ENCODE results near the gene MKI67.

The MKI67 gene

GRCh38 chr10:128056303-128057050, 69.7 kb downstream of the MKI67 start:
- TF ChIP-seq, protein P1, sequence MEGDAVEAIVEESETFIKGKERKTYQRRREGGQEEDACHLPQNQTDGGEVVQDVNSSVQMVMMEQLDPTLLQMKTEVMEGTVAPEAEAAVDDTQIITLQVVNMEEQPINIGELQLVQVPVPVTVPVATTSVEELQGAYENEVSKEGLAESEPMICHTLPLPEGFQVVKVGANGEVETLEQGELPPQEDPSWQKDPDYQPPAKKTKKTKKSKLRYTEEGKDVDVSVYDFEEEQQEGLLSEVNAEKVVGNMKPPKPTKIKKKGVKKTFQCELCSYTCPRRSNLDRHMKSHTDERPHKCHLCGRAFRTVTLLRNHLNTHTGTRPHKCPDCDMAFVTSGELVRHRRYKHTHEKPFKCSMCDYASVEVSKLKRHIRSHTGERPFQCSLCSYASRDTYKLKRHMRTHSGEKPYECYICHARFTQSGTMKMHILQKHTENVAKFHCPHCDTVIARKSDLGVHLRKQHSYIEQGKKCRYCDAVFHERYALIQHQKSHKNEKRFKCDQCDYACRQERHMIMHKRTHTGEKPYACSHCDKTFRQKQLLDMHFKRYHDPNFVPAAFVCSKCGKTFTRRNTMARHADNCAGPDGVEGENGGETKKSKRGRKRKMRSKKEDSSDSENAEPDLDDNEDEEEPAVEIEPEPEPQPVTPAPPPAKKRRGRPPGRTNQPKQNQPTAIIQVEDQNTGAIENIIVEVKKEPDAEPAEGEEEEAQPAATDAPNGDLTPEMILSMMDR (IDR thresholded peaks at IDR 0.05; ENCODE audit: low read depth, low read length, missing control alignments): no peak
- in situ Hi-C loops (cut with HindIII; ENCODE audit: low pct_ligation_motif_present, low sequenced_read_pairs): no loop called here
- Histone ChIP-seq H3K36me3 (replicated peaks) (peaks cover 48% of the 10 kb centered on the region), H3K4me3 (ENCODE audit: low read depth, low read length) (no peak overlapping the region), H3K27me3 (replicated peaks) (no peaks in the 10 kb centered on the region), H3K27ac (no peak overlapping the region)
- DNase-seq: no peak

DNA sequence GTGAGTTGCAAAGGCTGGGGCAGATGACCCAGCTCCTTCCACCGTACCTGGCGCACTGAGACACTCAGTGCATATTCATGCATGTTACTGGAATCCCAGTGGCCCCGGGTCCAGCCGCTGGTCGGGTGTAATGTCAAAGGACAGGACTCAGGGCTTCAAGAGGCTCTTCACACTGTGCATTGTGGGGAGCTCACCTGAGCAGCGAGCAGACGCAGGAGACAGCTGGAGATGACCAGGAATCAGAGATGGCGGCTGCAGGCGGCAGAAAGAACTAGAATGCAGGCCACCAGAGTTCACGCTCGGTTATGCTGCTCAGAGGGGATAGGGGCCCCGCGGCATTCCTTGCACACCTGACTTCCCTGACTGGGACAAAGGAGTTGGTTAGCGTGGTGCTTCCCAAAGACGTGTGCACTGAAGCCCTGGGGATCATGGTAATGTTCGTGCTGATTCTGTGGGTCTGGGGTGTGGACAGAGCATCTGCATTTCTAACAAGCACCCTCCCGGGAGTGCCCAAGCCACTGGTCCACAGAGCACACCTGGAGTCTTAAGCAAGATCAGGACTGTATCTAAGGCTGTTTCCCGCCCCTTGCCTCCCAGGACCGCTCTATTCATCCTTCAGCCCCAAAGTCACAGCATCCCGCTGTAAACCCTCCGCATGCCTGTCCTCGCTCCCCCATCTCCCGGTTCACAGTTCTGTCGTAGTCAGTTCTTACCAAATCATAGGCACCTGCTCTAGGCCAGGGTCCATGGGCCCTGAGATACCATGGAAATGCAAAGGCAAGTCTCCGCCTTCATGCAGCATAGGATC, 71.0 kb downstream of the MKI67 start:
- Histone ChIP-seq H3K4me3 (ENCODE audit: low read depth, low read length) (no peak overlapping the region), H3K27ac (no peak overlapping the region), H3K36me3 (replicated peaks) (peaks cover 42% of the 10 kb centered on the region), H3K27me3 (replicated peaks) (no peaks in the 10 kb centered on the region)
- TF ChIP-seq, protein P1 (IDR thresholded peaks at IDR 0.05; ENCODE audit: low read depth, low read length, missing control alignments): no peak
- DNase-seq: no peak
- in situ Hi-C loops (cut with HindIII; ENCODE audit: low pct_ligation_motif_present, low sequenced_read_pairs): no loop called here

DNA sequence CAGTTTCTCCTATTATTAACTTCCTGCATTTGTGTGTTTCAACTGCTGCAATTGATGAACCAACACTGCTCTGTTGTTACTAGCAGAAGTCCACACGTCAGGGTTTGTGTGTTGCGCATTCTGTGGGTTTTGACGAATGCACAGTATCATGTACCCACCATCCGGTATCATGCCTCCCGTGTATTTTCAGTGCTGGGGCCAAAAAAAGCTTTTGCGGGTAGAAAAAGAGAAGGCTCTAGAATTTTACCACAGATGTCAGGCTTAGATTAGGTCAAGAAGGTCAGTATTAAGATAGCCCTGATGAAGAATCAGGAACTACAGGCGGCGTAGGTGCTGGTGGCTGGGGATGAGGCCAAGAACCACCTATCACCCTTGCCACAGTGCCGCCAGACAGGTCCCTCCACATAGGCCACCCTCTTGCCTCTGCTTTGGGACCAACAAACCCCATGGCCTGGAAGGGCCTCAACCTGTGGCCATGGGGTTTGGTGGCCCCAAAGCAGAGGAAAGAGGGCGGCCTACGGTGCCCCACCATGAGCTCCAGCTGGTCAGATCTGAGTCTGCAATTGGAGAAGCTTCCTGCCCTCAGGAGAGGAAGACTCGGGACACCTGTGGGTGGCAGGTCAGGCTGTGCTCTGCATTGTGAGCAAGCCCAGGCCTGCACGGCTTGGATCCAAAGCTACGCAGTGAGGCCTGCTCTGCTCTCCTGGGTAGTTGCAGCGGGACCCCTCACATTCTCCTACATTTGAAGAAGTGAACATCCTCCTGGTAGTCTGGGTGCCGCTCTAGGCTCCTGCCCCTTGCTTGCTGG, 71.9 kb downstream of the MKI67 start:
- Histone ChIP-seq H3K4me3 (ENCODE audit: low read depth, low read length) (no peak overlapping the region), H3K27me3 (replicated peaks) (no peaks in the 10 kb centered on the region), H3K27ac (no peak overlapping the region), H3K36me3 (replicated peaks) (peaks cover 40% of the 10 kb centered on the region)
- no peak for DNase-seq
- TF ChIP-seq, protein P1 (IDR thresholded peaks at IDR 0.05; ENCODE audit: low read depth, low read length, missing control alignments): no peak
- in situ Hi-C loops (cut with HindIII; ENCODE audit: low pct_ligation_motif_present, low sequenced_read_pairs): no loop called here

GRCh38 chr10:128053356-128053755, 72.9 kb downstream of the MKI67 start:
- Histone ChIP-seq H3K27me3 (replicated peaks) (no peaks in the 10 kb centered on the region), H3K36me3 (replicated peaks) (peaks cover 39% of the 10 kb centered on the region), H3K4me3 (ENCODE audit: low read depth, low read length) (no peak overlapping the region), H3K27ac (no peak overlapping the region)
- in situ Hi-C loops (cut with HindIII; ENCODE audit: low pct_ligation_motif_present, low sequenced_read_pairs): no loop called here
- TF ChIP-seq, protein P1 (IDR thresholded peaks at IDR 0.05; ENCODE audit: low read depth, low read length, missing control alignments): no peak
- DNase-seq: no peak

DNA sequence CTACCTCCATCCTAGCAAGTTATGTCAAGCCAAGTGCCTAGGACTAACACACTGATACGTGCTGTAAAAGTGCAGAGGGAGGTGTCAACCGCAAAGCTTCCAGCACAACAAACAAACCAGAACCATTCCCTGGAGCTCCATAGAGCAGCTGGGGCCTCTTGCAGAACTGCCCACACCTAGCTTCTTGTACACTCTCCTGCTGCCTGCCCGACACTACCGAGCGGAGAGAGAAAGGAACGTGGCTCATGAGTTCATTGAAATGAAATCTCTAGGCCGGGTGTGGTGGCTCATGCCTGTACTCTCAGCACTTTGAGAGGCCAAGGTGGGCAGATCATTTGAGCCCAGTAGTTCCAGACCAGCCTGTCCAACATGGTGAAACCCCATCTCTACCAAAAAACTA, 73.5 kb downstream of the MKI67 start:
- in situ Hi-C loops (cut with HindIII; ENCODE audit: low pct_ligation_motif_present, low sequenced_read_pairs): no loop called here
- TF ChIP-seq, protein P1 (IDR thresholded peaks at IDR 0.05; ENCODE audit: low read depth, low read length, missing control alignments): no peak
- no peak overlapping the region for H3K27ac ChIP-seq
- no peak for DNase-seq
- no peaks in the 10 kb centered on the region for H3K27me3 ChIP-seq (replicated peaks)
- H3K4me3 ChIP-seq (ENCODE audit: low read depth, low read length): no peak overlapping the region
- H3K36me3 ChIP-seq (replicated peaks): peaks cover 39% of the 10 kb centered on the region
